Stimulated activated memory B cell treated with anti-CD40 and anti-IgM and Interleukin-4, amounts not matched to agents 10 μg/mL and 1 μg/mL and 100 μg/mL, for 72 hours (primary cell): ENCODE measurements around the gene PRIMA1.

Source experiments
- ATAC-seq: fragments of 150-1000 bp; cut with Tn5 transposase; 2 replicates; pipeline ENCODE4 v1.10.0; 2021
- H3K27ac Mint-ChIP-seq: one replicate; pipeline ENCODE4 v1.8.0; 2022; ENCODE audit warnings: mild to moderate bottlenecking, mixed read lengths
- H3K27me3 Mint-ChIP-seq: one replicate; pipeline ENCODE4 v1.8.0; 2022; ENCODE audit warnings: mixed read lengths
- H3K36me3 Mint-ChIP-seq: one replicate; pipeline ENCODE4 v1.8.0; 2022; ENCODE audit warnings: mixed read lengths
- H3K4me1 Mint-ChIP-seq: one replicate; pipeline ENCODE4 v1.8.0; 2022; ENCODE audit warnings: mixed read lengths
- H3K4me3 Mint-ChIP-seq: one replicate; pipeline ENCODE4 v1.8.0; 2022; ENCODE audit warnings: mild to moderate bottlenecking, moderate library complexity, mixed read lengths
- H3K9me3 Mint-ChIP-seq: one replicate; pipeline ENCODE4 v1.8.0; 2022; ENCODE audit warnings: mixed read lengths

The PRIMA1 gene

DNA sequence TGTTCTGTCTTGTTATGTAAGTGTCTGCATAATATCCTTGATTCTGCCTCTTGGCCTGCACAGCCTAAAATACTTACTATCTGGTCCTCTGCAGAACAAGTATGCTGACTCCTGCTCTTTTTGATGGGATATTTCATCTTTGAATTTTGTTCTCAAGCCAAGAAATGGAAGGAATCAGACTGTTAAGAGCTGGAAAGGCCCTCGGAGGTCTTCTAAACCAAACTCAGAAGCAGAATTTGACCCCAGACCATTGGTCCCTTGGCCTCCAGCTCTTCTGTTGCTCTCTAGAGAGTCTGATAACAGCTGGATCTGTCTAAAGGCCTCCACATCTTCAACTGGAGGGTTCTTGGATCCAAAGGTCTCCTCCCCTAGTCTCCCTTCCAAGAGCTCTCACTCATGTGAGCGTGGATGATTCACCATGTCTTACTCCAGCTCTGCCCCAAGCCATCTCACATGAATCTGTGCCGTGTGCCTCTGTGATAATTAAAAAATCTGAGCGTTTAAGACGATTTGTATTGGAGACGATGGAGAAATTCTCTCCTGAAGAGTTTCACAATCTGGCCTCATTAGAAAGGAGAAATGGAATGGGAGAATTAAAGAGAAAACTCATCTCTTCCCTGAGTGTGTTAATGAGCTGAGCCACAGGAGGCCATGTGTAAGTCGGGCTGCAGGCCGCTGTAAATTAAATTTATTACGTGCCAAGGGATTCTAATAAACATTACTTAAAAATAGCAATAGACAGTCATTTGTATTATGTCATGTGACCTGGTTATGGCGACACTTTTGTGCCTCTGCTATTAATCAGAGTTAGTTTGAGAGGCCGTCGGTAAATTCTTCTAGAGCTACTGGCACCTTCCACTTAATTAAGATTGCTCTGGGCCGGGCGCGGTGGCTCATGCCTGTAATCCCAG, 15.4 kb upstream of the PRIMA1 start:
- Mint-ChIP-seq H3K4me3 (no peak overlapping the region), H3K36me3 (no peaks in the 10 kb centered on the region), H3K4me1 (peaks cover under 1% of the 10 kb centered on the region), H3K27ac (no peak overlapping the region), H3K27me3 (peaks cover 30% of the 10 kb centered on the region), H3K9me3 (peaks cover 6% of the 10 kb centered on the region)
- ATAC-seq = no peak

DNA sequence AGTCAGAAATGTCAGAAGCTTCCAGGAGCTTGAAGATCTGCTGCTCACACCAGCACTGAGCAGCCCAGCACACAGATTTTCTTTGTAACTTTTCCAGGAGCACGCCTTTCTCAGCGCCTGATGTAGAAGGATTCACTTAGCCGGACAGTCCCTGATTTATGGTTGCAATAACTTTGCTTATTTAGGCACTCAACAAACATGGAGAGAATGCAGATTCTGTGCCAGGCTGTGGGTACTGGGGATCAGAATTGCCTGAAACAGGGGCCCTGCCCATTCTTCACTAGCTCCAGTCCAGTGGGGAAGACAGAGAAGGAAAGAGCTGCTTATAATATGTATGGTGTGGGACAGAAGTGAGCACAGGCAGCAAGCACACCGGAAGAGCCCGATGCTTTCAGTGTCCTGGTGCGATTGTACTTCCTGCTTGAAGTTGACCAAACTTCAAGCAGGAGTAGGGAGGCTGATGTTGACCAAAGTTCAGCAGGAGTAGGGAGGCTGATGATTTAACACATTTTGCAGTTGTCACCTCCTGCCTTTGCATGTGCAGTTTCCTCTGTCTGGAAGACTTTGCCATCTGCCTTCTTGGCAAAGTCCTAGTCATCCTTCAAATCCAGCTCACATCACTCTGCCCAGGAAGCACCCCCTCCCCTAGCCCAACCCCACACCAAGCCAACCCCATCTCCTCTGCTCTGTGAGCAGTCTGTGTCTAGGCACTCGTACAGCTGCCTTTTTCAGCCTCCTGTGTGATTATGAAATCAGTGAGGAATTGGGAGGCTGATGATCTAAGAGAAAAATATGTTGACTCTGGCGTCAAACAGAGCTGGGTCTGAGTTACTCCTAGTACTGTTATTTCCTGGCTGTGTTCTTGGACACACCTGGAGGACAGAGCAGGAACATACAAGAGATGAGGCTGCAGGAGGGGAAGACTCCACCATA, 12.0 kb upstream of the PRIMA1 start:
- no peak for ATAC-seq
- no peak overlapping the region for H3K4me3 Mint-ChIP-seq
- peaks cover 35% of the 10 kb centered on the region for H3K27me3 Mint-ChIP-seq
- H3K36me3 Mint-ChIP-seq = no peaks in the 10 kb centered on the region
- H3K27ac Mint-ChIP-seq = no peak overlapping the region
- H3K4me1 Mint-ChIP-seq = no peaks in the 10 kb centered on the region
- H3K9me3 Mint-ChIP-seq = no peaks in the 10 kb centered on the region

DNA sequence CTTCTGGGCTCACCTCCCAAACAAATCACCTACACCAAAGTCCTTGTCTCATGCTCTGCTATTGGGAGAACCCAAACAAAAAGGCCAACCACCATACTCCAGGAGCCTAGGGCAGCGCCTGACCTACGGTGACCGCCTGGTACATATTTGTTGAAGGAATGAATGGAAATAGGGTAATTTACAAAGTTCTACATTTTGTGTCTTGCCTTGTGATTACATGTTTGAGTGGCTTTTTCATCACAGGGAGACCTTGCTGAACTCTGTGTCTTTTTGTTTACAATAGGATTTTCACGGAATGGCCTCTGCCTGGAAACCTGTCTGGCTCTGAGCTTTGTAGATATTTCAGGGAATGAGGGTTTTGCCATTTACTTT, 11.3 kb upstream of the PRIMA1 start:
- Mint-ChIP-seq H3K9me3 (no peaks in the 10 kb centered on the region), H3K4me1 (no peaks in the 10 kb centered on the region), H3K27ac (no peak overlapping the region), H3K27me3 (peaks cover 35% of the 10 kb centered on the region), H3K36me3 (no peaks in the 10 kb centered on the region), H3K4me3 (no peak overlapping the region)
- no peak for ATAC-seq

DNA sequence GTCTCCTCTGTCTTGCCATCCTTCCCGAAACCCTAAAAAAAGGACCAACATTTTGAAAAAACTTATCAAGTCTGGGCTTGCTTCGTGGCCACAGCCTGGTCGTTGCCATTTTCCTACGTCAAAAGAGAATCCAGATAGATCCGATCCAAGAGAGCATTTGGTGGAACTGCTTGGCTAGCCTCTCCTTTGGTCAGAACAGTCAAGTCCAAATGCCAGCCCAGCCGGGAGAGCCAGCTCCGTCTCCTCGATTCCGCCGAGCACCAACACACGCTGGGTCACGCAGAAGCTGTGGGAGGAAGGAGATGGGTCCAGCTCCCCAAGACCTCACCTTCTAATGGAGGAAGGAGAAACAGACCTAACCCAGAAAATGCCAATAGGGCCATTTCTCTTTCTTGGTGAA, 9.3 kb upstream of the PRIMA1 start:
- Mint-ChIP-seq H3K27me3 (peaks cover 51% of the 10 kb centered on the region), H3K9me3 (no peaks in the 10 kb centered on the region), H3K4me3 (no peak overlapping the region), H3K36me3 (no peaks in the 10 kb centered on the region), H3K27ac (no peak overlapping the region), H3K4me1 (no peaks in the 10 kb centered on the region)
- no peak for ATAC-seq

DNA sequence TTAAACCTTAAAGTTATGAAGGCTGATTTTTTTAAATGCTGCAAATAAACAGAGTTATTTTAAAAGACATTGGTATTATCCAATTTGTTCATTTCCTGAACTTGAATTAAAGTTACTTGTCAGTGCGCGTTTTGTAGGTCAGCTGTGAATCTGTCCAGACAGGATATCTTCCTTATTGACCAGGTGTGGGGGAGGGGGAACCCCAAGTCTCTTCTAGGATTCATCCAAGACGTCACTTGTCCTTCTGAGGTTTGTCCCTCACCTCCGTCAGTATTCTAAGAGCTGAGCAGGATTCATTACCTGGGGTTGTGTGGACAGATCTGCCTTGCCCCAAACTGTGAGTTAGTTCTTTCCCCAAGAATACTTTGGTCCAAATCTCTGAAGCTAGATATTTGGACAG, 8.8 kb upstream of the PRIMA1 start:
- Mint-ChIP-seq H3K27ac (no peak overlapping the region), H3K36me3 (no peaks in the 10 kb centered on the region), H3K27me3 (peaks cover 56% of the 10 kb centered on the region), H3K4me1 (no peaks in the 10 kb centered on the region), H3K4me3 (no peak overlapping the region), H3K9me3 (no peaks in the 10 kb centered on the region)
- no peak for ATAC-seq

DNA sequence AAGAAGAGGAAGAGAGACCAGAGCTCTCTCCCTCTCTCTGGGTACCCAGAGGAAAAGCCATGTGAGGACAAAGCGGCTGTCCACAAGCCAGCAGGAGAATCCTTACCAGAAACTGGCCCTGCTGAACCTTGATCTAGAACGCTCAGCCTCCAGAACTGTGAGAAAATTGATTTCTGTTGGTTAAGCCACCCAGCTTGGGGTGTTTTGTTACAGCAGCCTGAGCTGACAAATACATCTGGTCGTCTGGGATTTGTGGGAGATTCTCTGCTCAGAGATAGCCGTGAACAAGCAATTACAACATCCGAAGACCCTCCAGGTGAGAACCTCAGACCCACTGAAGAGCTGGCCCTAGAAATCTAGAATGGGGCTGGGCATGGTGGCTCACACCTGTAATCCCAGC, 6.5 kb upstream of the PRIMA1 start:
- H3K27me3 Mint-ChIP-seq = peaks cover 68% of the 10 kb centered on the region
- no peaks in the 10 kb centered on the region for H3K36me3 Mint-ChIP-seq
- ATAC-seq = no peak
- H3K4me1 Mint-ChIP-seq = no peaks in the 10 kb centered on the region
- no peak overlapping the region for H3K4me3 Mint-ChIP-seq
- H3K9me3 Mint-ChIP-seq = no peaks in the 10 kb centered on the region
- H3K27ac Mint-ChIP-seq = no peak overlapping the region

DNA sequence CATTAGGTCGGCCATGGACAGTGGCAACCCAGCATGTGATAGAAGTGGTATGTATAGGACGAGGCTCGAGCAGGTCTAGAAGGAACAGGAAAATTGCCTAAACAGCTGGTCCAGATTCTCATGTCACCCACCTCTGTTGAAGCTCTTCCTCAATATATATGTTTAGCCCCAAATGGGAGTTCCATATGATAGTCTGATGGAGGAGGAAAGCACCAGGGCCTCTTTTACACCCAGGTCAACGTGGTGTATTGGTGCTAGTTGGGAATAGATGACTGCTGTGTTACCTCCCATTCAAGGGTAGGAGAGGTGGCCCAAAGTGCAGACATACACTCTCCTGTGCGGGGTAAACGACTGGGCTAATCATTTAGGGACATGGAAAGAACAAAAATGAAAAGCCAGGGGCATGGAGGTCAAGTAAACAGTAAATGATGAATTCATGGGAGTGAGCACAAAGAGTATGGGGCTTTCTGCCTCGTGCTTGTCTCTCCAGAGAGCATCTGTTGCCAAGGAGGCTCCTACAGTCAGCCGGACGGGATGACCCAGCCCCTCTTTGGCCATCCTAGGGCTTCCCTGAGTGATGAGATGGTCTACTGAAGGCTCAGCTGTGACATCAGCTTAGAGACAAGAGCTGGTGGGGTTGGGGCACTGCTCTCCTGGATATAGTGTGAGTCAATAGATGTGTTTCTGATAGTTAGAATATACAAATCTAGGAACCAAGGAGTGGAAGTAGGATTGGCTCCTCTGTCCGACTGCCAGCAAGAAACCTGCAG, 5.5 kb upstream of the PRIMA1 start:
- Mint-ChIP-seq H3K36me3 (no peaks in the 10 kb centered on the region), H3K27ac (no peak overlapping the region), H3K4me1 (peaks cover 5% of the 10 kb centered on the region), H3K27me3 (peaks cover 68% of the 10 kb centered on the region), H3K4me3 (no peak overlapping the region), H3K9me3 (no peaks in the 10 kb centered on the region)
- ATAC-seq = no peak

DNA sequence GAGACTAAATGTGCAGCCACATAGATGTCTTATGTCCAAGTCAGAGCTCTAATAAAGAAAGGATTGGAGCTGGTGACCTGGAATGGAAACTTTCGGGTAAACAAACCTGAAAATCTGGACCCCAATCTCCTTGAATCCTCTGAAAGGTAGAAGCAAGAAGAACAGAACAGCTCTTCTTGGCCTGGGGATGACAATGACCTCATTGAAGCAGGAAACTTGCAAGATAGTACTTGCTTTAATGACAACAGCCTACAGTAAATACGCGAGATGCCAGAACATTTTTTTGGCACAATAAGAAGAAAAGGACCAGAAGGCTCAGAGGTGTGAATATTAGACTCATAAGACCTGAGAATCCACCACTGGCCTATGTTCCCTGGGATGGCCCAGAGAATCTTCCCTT, 4.1 kb upstream of the PRIMA1 start:
- Mint-ChIP-seq H3K4me1 (peaks cover 11% of the 10 kb centered on the region), H3K4me3 (no peak overlapping the region)

DNA sequence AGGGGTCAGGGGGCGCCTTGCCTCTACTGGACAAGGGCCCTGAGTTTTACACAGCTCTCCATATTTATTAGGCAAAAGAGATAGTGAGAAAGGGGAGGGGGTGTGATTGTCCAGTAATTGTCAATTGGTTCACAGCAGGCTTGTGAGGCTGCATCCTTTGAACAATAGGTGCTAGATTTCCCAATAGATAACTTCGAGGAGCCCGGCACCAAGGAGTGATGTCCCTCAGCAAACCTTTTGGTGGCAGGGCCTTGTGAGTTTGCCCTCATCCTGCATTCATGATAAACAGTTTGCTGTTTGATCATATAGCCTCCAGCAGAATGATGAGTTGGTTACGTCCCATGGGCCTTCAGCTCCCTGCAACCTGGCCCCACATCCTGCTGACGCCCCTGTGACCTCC, 2.7 kb upstream of the PRIMA1 start:
- Mint-ChIP-seq H3K4me3 (no peak overlapping the region), H3K27me3 (peaks cover 74% of the 10 kb centered on the region), H3K9me3 (no peaks in the 10 kb centered on the region), H3K36me3 (no peaks in the 10 kb centered on the region), H3K27ac (no peak overlapping the region), H3K4me1 (peaks cover 11% of the 10 kb centered on the region)
- ATAC-seq = no peak

More for the DNA sequence above, 4.1 kb upstream of the PRIMA1 start:
- Mint-ChIP-seq H3K9me3 (no peaks in the 10 kb centered on the region), H3K27me3 (peaks cover 67% of the 10 kb centered on the region), H3K27ac (no peak overlapping the region), H3K36me3 (no peaks in the 10 kb centered on the region)
- no peak for ATAC-seq

DNA sequence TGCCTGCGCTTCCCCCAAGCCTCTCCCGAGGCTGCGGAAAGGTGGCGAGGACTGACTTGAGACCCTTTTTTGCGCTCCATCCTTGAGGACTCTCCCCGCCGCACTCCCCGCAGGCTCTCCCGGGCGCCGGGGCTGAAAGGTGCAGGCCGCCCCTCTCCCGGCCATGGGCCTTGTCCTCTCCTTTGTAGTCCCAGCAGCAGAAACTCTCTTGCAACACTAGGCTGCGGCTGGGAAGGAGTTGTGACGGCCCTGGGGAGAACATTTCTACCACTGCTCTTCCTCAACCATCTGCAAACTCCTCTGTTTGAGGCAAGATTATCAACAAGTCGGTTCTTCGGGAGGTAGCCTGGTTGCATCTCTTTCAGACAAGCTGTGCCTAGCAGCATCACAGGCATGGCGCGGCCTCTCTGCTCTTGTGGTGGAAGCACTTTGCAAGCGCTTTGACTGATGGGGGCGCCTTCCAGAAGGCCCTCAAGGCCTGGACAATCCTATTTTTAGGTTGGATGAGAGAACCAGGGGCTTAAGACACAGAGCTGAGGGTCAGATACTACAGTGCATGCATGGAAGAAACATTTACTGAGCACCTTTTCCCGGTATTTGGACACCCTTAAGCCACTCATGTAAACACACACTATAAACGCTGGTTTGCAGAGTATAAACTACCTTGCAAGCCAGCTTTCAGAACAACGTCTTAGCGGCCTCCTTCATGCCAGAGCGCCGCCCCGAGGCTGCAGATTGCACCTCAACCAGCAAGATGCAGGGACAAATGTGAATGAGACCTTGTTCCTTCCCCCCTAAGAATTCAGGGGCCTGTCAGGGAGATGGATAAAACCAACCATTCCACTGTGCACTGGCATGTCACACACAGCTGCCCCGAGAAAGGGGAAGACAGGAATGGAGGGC, 1.2 kb upstream of the PRIMA1 start:
- H3K36me3 Mint-ChIP-seq = no peaks in the 10 kb centered on the region
- H3K27ac Mint-ChIP-seq = no peak overlapping the region
- ATAC-seq = no peak
- H3K4me1 Mint-ChIP-seq = peaks cover 11% of the 10 kb centered on the region
- no peak overlapping the region for H3K4me3 Mint-ChIP-seq
- H3K27me3 Mint-ChIP-seq = peaks cover 81% of the 10 kb centered on the region
- no peaks in the 10 kb centered on the region for H3K9me3 Mint-ChIP-seq

DNA sequence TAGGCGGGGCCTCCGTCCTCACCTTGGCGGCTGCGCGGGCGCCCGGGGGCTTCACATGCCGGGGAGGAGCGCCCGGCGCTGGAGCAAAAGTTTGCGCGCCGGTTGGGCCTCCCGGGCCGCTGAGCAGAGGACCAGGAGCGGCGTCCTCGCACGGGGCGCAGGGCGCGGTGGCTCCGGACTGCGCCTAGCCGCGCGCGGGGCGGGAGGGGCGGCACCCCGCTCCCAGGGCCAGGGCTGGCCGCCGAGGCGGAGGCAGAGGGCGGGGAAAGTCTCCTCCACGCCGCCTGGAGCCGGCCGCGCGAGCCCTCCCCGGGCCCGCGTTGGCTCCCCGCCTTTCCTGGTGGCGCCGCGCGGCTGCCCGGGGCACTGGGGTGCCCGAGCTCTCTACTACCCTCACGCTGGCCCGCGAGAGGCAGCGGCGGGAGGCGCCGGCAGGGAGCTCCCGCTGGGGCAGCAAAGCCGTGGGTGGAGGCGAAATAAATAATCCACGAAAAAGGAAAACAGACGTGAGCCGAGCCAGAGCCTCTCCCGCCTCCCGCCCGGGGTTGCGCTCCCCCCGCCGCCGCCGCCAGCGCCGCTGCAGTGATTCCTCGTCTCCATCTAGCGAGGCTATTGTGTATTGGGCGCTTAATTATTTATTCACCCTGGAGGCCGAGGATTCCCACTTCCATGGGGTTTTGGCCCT, 400 bp upstream of the PRIMA1 start:
- H3K27ac Mint-ChIP-seq = no peak overlapping the region
- H3K9me3 Mint-ChIP-seq = no peaks in the 10 kb centered on the region
- peaks cover 11% of the 10 kb centered on the region for H3K4me1 Mint-ChIP-seq
- H3K36me3 Mint-ChIP-seq = no peaks in the 10 kb centered on the region
- ATAC-seq = no peak
- H3K4me3 Mint-ChIP-seq = no peak overlapping the region
- peaks cover 82% of the 10 kb centered on the region for H3K27me3 Mint-ChIP-seq

DNA sequence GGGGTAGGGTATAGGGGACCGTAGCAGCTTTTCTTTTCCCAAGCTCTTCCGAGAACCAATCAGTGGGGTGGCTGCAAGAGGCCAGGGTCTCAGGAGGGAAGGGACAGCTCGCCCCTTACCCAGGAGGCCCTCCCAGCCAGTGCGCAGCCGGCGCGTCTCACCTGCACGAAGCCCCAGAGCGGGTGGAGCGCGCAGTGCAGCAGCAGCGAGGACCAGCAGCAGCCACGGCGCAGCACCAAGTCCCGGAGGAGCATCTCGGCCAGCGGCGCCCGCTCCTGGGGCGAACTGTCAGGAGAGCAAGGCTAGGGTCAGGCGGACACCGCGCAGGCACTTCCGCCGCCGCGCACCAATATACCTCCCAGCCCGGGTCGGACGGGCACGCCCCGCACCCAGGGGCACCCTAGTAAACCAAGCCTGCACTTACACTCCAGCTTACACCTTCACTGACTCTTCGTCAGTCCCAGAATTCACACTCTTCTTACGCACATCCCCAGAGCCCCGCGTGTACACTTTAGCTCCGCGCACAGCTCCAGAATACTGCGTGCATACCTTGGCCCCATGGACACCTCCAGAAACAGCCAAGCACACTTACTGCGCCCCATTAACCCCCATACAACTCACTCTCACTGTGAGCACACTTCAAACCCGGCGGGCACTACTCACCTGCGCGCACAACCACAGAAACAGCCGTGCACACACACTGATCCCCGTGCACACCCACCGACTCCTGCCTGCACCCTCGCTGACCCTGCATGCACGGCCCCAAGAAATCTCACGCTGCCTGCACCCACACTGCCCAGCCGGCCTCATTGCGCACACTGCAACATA, 606 bp downstream of the PRIMA1 start:
- no peaks in the 10 kb centered on the region for H3K9me3 Mint-ChIP-seq

DNA sequence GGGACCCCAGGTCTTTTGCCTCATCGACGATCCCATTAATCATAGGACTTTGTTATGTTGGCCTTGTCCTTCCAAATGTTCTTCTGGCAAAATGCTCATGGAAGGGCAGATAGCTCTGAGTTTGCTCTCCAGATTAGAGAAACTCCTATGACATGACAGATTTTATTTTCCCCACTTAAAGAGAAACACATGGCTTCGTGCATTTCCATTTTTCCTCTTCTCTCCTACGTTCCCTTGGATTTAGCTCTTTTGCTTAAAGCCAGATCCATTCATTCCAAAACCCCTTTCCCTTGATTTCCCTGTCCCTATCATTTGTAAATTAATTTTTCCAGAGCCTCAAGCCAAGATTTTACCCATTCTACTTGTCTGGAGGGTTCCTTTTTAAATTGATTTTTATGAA, 2.9 kb downstream of the PRIMA1 start:
- peaks cover 11% of the 10 kb centered on the region for H3K4me1 Mint-ChIP-seq
- H3K27me3 Mint-ChIP-seq = peaks cover 51% of the 10 kb centered on the region
- ATAC-seq = no peak
- H3K4me3 Mint-ChIP-seq = no peak overlapping the region
- H3K27ac Mint-ChIP-seq = no peak overlapping the region
- no peaks in the 10 kb centered on the region for H3K9me3 Mint-ChIP-seq
- H3K36me3 Mint-ChIP-seq = no peaks in the 10 kb centered on the region

More for the DNA sequence above, 606 bp downstream of the PRIMA1 start:
- peaks cover 74% of the 10 kb centered on the region for H3K27me3 Mint-ChIP-seq
- H3K36me3 Mint-ChIP-seq = no peaks in the 10 kb centered on the region
- H3K27ac Mint-ChIP-seq = no peak overlapping the region
- H3K4me1 Mint-ChIP-seq = peaks cover 11% of the 10 kb centered on the region
- no peak for ATAC-seq
- no peak overlapping the region for H3K4me3 Mint-ChIP-seq
